ENCODE data around the gene GLT8D1. TPM values are rescaled to one million over a fixed set of nuclear protein-coding genes. Genes with fewer than 3 reads are reported as not detected.
A peak's percentile ranks its signal among the peaks of the same experiment; 100 is the strongest.

GLT8D1 gene
- total and polyA plus RNA-seq, 2 experiments from 2014 or later, result 30.0 to 40.8 TPM

DNA sequence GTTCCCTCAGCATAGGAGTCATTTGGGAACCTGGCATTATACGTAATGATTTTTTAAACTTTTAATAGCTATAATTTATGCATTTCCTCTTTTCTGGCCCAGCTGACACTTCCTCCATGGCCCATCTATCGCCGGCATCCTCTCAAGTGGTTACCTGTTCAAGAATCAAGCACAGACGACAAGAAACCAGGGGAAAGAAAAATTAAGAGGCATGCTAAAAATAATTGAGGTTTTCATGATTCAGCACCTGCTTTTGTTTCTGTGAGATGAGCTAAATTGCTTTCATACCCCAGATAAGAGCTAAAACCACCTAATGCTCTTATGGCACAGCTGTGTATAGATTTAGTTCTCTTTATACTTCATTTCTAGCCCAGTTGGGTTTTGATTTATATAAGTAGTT, 2.0 kb upstream of the GLT8D1 start:
- H3K4me3 Mint-ChIP-seq, result peak overlapping the region; percentile 99
- Histone ChIP-seq H3K4me2 (peak overlapping the region; percentile 100; the same call in 1 of the 2 replicates), H3K4me1 (ENCODE audit: insufficient read depth) (peaks cover 10% of the 10 kb centered on the region), H3K36me3 (ENCODE audit: insufficient read depth) (peaks cover 14% of the 10 kb centered on the region), H3K4me3 (peak overlapping the region; percentile 99; the same call in 1 of the 2 replicates), H3F3A (replicated peaks; ENCODE audit: low read depth) (peaks cover 3% of the 10 kb centered on the region; the same call in 1 of the 2 replicates), H3K79me2 (replicated peaks; ENCODE audit: insufficient read depth) (peaks cover 41% of the 10 kb centered on the region), H3K27ac (ENCODE audit: low read depth) (no peak overlapping the region), H4K20me1 (replicated peaks; ENCODE audit: insufficient read depth) (peaks cover 15% of the 10 kb centered on the region), H3K9me2 (ENCODE audit: insufficient read depth) (no peaks in the 10 kb centered on the region), H3K27me3 (ENCODE audit: insufficient read depth) (no peaks in the 10 kb centered on the region), H2AFZ (no peak overlapping the region)
- H3K36me3 Mint-ChIP-seq (ENCODE audit: low read depth), result peaks cover 19% of the 10 kb centered on the region
- DNase-seq (ENCODE audit: low spot score), result no peak
- H3K27ac Mint-ChIP-seq, result no peak overlapping the region
- no peak for ATAC-seq
- H3K27me3 Mint-ChIP-seq (ENCODE audit: insufficient read depth, low read depth, poor library complexity), result peaks cover 14% of the 10 kb centered on the region
- H3K9me3 Mint-ChIP-seq, result no peaks in the 10 kb centered on the region
- no peak for TF ChIP-seq NANOG (IDR thresholded peaks at IDR 0.05; ENCODE audit: borderline replicate concordance)
- no peak for TF ChIP-seq CREB1 (CRISPR knock-in tag; IDR thresholded peaks at IDR 0.05; ENCODE audit: low read depth)
- TF ChIP-seq ZNF331 (CRISPR knock-in tag; IDR thresholded peaks at IDR 0.05; ENCODE audit: low read depth), result no peak
- TF ChIP-seq POLR2AphosphoS5 (IDR thresholded peaks at IDR 0.05; ENCODE audit: low read depth), result no peak
- TF ChIP-seq EZH2phosphoT487 (IDR thresholded peaks at IDR 0.05; ENCODE audit: unreplicated experiment), result no peak
- TF ChIP-seq EZH2 (IDR thresholded peaks at IDR 0.05; ENCODE audit: low read depth, unreplicated experiment), result no peak
- no peak for TF ChIP-seq STAT1 (IDR thresholded peaks at IDR 0.05; ENCODE audit: unreplicated experiment)
- TF ChIP-seq, protein P1, sequence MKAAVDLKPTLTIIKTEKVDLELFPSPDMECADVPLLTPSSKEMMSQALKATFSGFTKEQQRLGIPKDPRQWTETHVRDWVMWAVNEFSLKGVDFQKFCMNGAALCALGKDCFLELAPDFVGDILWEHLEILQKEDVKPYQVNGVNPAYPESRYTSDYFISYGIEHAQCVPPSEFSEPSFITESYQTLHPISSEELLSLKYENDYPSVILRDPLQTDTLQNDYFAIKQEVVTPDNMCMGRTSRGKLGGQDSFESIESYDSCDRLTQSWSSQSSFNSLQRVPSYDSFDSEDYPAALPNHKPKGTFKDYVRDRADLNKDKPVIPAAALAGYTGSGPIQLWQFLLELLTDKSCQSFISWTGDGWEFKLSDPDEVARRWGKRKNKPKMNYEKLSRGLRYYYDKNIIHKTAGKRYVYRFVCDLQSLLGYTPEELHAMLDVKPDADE (IDR thresholded peaks at IDR 0.05), result no peak
- TF ChIP-seq, protein P2, sequence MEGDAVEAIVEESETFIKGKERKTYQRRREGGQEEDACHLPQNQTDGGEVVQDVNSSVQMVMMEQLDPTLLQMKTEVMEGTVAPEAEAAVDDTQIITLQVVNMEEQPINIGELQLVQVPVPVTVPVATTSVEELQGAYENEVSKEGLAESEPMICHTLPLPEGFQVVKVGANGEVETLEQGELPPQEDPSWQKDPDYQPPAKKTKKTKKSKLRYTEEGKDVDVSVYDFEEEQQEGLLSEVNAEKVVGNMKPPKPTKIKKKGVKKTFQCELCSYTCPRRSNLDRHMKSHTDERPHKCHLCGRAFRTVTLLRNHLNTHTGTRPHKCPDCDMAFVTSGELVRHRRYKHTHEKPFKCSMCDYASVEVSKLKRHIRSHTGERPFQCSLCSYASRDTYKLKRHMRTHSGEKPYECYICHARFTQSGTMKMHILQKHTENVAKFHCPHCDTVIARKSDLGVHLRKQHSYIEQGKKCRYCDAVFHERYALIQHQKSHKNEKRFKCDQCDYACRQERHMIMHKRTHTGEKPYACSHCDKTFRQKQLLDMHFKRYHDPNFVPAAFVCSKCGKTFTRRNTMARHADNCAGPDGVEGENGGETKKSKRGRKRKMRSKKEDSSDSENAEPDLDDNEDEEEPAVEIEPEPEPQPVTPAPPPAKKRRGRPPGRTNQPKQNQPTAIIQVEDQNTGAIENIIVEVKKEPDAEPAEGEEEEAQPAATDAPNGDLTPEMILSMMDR (conservative IDR thresholded peaks at IDR 0.05; ENCODE audit: low read depth in 2 of 2), result no peak
- TF ChIP-seq ZNF114 (CRISPR knock-in tag; IDR thresholded peaks at IDR 0.05), result no peak
- TF ChIP-seq JUNB (IDR thresholded peaks at IDR 0.05; ENCODE audit: unreplicated experiment), result no peak
- TF ChIP-seq, protein P3, sequence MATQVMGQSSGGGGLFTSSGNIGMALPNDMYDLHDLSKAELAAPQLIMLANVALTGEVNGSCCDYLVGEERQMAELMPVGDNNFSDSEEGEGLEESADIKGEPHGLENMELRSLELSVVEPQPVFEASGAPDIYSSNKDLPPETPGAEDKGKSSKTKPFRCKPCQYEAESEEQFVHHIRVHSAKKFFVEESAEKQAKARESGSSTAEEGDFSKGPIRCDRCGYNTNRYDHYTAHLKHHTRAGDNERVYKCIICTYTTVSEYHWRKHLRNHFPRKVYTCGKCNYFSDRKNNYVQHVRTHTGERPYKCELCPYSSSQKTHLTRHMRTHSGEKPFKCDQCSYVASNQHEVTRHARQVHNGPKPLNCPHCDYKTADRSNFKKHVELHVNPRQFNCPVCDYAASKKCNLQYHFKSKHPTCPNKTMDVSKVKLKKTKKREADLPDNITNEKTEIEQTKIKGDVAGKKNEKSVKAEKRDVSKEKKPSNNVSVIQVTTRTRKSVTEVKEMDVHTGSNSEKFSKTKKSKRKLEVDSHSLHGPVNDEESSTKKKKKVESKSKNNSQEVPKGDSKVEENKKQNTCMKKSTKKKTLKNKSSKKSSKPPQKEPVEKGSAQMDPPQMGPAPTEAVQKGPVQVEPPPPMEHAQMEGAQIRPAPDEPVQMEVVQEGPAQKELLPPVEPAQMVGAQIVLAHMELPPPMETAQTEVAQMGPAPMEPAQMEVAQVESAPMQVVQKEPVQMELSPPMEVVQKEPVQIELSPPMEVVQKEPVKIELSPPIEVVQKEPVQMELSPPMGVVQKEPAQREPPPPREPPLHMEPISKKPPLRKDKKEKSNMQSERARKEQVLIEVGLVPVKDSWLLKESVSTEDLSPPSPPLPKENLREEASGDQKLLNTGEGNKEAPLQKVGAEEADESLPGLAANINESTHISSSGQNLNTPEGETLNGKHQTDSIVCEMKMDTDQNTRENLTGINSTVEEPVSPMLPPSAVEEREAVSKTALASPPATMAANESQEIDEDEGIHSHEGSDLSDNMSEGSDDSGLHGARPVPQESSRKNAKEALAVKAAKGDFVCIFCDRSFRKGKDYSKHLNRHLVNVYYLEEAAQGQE (IDR thresholded peaks at IDR 0.05; ENCODE audit: unreplicated experiment), result no peak
- TF ChIP-seq, protein P4, sequence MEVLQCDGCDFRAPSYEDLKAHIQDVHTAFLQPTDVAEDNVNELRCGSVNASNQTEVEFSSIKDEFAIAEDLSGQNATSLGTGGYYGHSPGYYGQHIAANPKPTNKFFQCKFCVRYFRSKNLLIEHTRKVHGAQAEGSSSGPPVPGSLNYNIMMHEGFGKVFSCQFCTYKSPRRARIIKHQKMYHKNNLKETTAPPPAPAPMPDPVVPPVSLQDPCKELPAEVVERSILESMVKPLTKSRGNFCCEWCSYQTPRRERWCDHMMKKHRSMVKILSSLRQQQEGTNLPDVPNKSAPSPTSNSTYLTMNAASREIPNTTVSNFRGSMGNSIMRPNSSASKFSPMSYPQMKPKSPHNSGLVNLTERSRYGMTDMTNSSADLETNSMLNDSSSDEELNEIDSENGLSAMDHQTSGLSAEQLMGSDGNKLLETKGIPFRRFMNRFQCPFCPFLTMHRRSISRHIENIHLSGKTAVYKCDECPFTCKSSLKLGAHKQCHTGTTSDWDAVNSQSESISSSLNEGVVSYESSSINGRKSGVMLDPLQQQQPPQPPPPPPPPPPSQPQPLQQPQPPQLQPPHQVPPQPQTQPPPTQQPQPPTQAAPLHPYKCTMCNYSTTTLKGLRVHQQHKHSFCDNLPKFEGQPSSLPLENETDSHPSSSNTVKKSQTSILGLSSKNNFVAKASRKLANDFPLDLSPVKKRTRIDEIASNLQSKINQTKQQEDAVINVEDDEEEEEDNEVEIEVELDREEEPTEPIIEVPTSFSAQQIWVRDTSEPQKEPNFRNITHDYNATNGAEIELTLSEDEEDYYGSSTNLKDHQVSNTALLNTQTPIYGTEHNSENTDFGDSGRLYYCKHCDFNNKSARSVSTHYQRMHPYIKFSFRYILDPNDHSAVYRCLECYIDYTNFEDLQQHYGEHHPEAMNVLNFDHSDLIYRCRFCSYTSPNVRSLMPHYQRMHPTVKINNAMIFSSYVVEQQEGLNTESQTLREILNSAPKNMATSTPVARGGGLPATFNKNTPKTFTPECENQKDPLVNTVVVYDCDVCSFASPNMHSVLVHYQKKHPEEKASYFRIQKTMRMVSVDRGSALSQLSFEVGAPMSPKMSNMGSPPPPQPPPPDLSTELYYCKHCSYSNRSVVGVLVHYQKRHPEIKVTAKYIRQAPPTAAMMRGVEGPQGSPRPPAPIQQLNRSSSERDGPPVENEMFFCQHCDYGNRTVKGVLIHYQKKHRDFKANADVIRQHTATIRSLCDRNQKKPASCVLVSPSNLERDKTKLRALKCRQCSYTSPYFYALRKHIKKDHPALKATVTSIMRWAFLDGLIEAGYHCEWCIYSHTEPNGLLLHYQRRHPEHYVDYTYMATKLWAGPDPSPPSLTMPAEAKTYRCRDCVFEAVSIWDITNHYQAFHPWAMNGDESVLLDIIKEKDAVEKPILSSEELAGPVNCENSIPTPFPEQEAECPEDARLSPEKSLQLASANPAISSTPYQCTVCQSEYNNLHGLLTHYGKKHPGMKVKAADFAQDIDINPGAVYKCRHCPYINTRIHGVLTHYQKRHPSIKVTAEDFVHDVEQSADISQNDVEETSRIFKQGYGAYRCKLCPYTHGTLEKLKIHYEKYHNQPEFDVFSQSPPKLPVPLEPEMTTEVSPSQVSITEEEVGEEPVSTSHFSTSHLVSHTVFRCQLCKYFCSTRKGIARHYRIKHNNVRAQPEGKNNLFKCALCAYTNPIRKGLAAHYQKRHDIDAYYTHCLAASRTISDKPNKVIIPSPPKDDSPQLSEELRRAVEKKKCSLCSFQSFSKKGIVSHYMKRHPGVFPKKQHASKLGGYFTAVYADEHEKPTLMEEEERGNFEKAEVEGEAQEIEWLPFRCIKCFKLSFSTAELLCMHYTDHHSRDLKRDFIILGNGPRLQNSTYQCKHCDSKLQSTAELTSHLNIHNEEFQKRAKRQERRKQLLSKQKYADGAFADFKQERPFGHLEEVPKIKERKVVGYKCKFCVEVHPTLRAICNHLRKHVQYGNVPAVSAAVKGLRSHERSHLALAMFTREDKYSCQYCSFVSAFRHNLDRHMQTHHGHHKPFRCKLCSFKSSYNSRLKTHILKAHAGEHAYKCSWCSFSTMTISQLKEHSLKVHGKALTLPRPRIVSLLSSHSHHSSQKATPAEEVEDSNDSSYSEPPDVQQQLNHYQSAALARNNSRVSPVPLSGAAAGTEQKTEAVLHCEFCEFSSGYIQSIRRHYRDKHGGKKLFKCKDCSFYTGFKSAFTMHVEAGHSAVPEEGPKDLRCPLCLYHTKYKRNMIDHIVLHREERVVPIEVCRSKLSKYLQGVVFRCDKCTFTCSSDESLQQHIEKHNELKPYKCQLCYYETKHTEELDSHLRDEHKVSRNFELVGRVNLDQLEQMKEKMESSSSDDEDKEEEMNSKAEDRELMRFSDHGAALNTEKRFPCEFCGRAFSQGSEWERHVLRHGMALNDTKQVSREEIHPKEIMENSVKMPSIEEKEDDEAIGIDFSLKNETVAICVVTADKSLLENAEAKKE (CRISPR knock-in tag; IDR thresholded peaks at IDR 0.05), result no peak
- H3K4me1 Mint-ChIP-seq, result peaks cover 13% of the 10 kb centered on the region

All from GM23338 (cell line).